ENCODE results near the gene IL10.

IL10 gene

GRCh38 chr1:206719169-206719839 is 53.0 kb downstream of the IL10 start:
- no peak for TF ChIP-seq CTCF (IDR thresholded peaks at IDR 0.05; ENCODE audit: insufficient read depth, low read depth, low read length, missing control alignments)
- no peak overlapping the region for H3K4me3 ChIP-seq (ENCODE audit: low read length)
- DNase-seq (ENCODE audit: low read depth) = no peak

GRCh38 chr1:206717674-206717989 is 54.7 kb downstream of the IL10 start:
- H3K4me3 ChIP-seq (ENCODE audit: low read length) = no peak overlapping the region
- no peak for DNase-seq (ENCODE audit: low read depth)
- no peak for TF ChIP-seq CTCF (IDR thresholded peaks at IDR 0.05; ENCODE audit: insufficient read depth, low read depth, low read length, missing control alignments)

Measured in epithelial cell of esophagus (primary cell).